HG02642 (cell line): ENCODE data around the gene TTC23.
A peak's percentile ranks its signal among the peaks of the same experiment; 100 is the strongest.

ENCODE experiments used
- ATAC-seq: cut with Tn5 transposase; IDR thresholded peaks from one replicate; pipeline ENCODE4 v1.9.1; 2021; ENCODE audit warnings: mild to moderate bottlenecking; ENCODE audit not compliant: unreplicated experiment, poor library complexity

The TTC23 gene

DNA sequence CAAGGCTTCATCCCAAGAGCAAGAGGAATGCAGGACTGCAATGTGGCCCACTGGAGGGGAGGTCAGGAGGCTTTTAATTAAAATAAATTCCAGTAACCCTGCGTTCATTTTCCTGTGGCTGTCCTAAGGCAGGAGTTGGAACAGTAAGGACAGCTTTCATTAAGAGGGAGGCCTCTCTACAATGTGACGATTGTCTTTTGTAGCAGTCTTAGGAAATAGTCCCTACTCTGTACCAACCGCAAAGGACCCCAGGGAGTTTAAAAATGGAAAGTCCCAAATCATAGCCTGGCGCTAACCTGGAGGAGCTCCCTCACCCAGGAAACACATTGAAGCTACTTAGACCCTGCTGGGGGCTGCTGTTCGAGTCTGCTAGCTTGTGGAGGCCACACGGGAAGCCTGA, 81.7 kb downstream of the TTC23 start:
- ATAC-seq, result peak; percentile 59

- peak; percentile 4 for ATAC-seq
Observed at GRCh38 chr15:99167201-99167600, 82.2 kb downstream of the TTC23 start.

GRCh38 chr15:99165956-99166689, 83.3 kb downstream of the TTC23 start:
- ATAC-seq, result no peak

DNA sequence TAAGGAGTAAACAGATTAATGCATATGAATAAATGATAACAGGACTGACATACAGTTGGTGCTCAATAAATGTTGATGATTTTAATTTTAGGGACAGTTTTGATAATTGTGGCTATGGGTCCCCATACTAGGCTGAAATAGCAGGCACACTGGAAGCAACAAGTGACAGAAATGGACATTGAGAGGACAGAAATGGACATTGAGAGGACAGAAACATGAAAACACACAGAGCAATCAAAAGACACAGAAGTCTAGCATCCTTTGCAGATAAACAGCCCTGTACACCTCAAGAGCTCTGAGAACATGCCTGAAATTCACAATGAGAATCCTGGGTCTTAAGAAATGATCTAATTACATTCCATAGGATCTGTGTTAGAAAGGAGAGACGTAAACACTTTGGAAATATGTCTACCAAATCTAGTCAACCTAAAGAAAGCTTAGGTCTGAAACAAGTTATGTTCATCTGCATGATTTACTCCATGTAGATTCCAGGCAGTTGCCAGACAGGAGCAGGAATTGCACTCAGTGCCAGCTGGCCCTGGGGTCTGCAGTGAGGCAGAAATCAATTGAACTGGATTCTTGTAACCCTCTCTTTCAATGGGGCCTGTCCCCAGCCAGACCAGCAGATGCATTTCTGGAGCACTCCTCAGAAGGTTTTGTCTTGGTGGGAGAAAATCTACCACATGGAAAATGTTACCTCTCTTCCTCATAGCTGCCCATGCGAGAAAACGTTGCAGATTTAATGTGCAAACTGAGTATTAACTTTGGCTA, 84.2 kb downstream of the TTC23 start:
- no peak for ATAC-seq

- no peak for ATAC-seq
Observed at GRCh38 chr15:99164119-99164518, 85.3 kb downstream of the TTC23 start.

GRCh38 chr15:99163271-99164062, 85.9 kb downstream of the TTC23 start:
- ATAC-seq, result no peak

DNA sequence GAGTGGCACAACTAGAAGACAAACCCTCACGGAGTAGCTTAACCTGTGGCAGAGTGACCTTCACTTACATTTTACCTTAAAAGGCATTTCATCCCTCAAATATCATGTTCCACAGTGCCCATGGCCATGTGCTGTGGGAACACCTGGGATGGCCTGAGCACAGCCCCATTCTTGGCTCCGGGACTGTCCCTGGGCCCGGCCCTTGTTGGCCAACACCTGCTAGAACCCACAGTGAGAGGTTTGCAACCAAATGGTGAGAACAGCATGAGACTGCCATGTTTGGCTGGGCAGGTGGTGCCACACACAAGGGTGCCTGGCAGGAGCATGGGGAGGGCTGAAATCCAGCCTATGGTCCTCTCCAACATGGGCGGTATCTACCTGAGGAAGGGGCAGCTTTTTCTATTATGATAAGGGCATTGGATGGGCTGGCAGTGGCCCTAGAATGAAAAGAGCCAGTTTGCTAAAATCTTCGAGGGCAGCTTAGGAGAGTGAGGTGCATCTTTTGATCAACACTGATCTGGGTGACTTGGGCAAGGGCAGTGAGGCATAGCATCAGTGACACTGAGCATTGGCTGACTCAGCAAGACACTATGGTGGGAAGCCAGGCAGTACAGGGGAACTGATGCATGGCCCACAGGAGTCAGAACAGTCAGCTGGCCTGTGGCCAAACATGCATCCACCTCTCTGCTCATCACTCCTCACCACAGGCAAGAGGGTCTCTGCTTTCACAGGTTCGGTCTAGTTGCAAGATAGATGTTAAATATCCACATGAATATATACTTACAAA, 90.6 kb downstream of the TTC23 start:
- ATAC-seq, result no peak

- no peak for ATAC-seq
Observed at GRCh38 chr15:99157456-99157855, 91.9 kb downstream of the TTC23 start.

- no peak for ATAC-seq
Observed at GRCh38 chr15:99155961-99156443, 93.4 kb downstream of the TTC23 start.

DNA sequence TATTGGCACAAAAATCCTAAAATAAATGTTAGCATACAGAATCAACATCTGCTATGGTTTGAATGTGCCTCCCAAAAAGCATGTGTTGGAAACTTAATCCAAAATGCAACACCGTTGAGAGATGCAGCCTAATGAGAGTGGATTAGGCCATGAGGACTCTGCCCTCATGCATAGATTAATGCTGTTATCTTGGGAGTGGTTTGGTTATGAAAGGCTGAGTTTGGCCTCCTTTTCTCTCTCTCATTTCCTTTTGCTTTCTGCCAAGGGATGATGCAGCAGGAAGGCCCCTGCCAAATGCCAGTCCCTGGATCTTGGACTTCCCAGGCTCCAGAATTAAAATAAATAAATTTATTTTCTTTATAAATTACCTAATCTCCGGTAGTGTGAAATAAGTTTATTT, 95.1 kb downstream of the TTC23 start:
- ATAC-seq, result no peak

- ATAC-seq, result no peak
Observed at GRCh38 chr15:99153026-99153535, 96.3 kb downstream of the TTC23 start.

- ATAC-seq, result no peak
Observed at GRCh38 chr15:99151156-99151555, 98.2 kb downstream of the TTC23 start.

DNA sequence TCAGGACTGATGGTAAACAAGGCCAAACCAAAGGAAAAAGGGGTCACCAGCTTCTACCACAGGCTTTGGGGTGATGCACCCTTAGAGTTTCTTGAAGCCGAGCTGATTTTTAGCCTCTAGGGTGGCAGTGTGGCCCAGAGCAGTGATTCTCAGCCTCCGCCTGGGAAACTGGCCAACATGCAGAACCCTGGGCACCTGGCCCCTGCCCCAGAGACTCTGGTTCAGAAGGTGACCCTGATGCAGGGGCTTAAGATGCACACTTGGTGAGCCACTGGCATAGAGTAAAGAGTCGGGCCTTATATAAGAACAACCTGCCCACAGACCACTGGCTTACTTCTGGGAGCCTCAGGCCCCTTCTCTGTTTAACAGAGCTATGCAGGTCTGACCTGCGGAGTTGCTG, 100.0 kb downstream of the TTC23 start:
- ATAC-seq, result no peak

- no peak for ATAC-seq
Observed at GRCh38 chr15:99148851-99149276, 100.5 kb downstream of the TTC23 start.

DNA sequence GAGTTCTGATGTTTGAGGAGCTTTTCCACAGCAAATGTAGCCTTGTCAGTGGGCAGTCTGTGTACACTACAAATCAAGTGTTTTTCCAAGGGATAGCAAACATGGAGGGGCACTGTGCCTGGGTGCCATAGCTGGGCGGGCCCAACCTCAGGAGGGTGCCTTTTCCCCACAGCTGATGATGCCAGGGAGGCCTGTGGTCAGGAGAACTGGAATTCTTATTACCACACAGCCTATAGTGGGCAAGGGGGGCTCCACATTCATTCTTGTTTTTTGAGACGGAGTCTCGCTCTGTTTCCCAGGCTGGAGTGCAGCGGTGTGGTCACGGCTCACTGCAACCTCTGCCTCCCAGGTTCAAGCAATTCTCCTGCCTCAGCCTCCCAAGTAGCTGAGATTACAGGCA, 102.7 kb downstream of the TTC23 start:
- ATAC-seq, result no peak

GRCh38 chr15:99145778-99146177, 103.6 kb downstream of the TTC23 start:
- no peak for ATAC-seq

DNA sequence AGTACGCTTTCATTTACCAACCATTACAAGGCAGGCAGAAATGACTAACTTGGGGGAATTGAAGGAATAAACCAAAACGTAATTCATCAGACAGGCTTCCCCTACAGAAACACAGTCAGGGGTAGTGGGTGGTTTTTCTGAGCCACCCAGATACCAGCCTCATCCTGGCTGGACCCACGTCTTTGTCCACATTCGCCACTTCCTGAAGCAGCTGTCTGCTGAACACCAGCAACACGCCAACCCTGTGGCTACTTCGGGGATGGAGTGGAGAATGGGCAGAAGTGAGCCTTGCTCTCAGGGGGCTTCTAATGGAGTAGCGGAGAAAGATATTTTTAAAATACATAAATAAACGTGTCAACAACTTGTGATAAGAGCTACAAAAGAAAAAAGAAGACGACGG, 104.4 kb downstream of the TTC23 start:
- ATAC-seq, result no peak

- no peak for ATAC-seq
Observed at GRCh38 chr15:99143655-99144610, 105.4 kb downstream of the TTC23 start.

DNA sequence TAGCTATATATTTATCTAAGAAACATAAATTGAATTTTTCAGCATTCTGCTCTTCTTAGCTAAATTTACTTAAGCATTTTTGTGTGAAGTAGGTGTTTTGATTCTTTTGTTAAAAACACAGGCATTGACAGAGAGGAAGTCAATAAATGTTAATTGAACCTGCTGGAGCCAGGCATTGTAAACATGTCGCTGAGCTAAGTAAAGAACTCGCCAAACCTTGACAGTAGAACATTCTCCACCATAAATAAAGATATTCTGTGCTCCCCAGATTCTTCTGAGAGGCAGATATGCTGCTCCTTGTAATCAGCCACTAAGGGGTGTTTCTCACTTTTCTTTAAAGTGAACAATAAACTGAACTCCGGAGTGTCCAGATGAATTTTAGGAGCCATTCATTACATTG, 106.1 kb downstream of the TTC23 start:
- no peak for ATAC-seq
